ENCODE results near the gene ABLIM2. TPM values are rescaled to one million over a fixed set of nuclear protein-coding genes. Genes with fewer than 3 reads are reported as not detected.

ABLIM2 gene
- total RNA-seq, 4 donors from 2014 or later = 4.2 to 28.5 (median 8.7) TPM

DNA sequence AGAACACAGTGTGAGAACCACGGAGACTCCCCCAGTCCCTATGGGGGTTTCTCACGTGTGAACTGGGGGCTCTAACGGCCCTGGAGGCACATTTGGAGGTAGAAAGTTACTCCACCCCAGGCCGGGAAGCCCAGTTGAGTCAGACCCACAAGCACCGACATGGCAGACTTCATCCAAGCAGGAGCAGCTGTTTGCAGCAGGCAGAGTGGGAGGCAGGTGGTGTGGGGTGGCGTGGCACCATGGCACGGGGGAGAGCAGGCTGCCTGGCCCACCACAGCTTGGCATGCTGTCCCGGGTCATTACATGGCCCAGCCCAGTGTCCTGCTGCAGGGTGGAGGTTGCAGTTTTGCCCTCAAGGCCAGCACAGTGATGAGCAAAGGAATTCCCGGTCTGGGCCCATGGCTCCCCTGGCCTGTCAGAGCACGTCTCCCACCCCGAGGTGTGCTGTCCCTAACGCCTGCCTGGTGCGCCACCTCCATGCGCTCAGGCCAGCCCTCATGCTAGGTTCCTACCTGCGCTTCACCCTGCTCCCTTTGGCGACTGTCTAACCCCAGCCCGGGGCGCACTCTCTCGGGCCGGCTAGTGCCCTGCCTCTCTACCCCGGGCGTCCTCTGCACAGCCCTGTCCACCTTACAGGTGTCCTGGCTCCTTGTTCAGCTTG lies 128.4 kb downstream of the ABLIM2 start:
- peaks cover 0 to 29% (median 10%) of the 10 kb centered on the region in 4 donors for H3K36me3 ChIP-seq
- DNase-seq (ENCODE audit: extremely low spot score) = no peak

DNA sequence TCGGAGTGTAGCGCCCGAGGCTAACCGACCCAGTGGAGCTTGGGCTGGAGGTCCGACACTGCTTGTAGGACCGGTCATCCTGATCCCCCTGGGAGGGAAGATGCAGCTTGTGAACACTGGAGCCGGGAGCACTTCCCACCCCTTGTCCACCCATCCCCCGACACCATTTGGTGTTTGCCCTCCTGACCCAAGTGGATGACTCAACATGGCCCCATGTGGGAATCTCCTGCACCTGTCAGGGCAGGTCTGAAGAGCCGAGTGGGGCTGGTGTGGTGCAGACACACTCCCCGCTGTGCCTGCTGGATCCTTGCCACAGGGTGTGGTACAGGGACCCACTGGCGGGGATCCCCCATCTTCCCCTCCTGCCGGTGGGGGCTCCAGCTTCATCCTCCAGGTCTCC lies 128.9 kb downstream of the ABLIM2 start:
- WGBS = 98% methylated on average over 6 of the region's 12 CpGs
- no peak for DNase-seq (ENCODE audit: extremely low spot score)
- no peaks in the 10 kb centered on the region for H3K4me1 ChIP-seq
- H3K9me3 ChIP-seq = no peaks in the 10 kb centered on the region
- peaks cover 0 to 26% (median 10%) of the 10 kb centered on the region in 4 donors for H3K36me3 ChIP-seq
- no peaks in the 10 kb centered on the region for H3K27me3 ChIP-seq
- H3K27ac ChIP-seq (replicated peaks in 1 of 4) = no peak overlapping the region
- intact Hi-C loops (cut with DNase I) = no loop called here
- no peak overlapping the region for H3K4me3 ChIP-seq
- TF ChIP-seq EP300 (IDR thresholded peaks at IDR 0.05) = no peak
- TF ChIP-seq POLR2A (IDR thresholded peaks at IDR 0.05; ENCODE audit: low read depth) = no peak
- TF ChIP-seq, protein P1, sequence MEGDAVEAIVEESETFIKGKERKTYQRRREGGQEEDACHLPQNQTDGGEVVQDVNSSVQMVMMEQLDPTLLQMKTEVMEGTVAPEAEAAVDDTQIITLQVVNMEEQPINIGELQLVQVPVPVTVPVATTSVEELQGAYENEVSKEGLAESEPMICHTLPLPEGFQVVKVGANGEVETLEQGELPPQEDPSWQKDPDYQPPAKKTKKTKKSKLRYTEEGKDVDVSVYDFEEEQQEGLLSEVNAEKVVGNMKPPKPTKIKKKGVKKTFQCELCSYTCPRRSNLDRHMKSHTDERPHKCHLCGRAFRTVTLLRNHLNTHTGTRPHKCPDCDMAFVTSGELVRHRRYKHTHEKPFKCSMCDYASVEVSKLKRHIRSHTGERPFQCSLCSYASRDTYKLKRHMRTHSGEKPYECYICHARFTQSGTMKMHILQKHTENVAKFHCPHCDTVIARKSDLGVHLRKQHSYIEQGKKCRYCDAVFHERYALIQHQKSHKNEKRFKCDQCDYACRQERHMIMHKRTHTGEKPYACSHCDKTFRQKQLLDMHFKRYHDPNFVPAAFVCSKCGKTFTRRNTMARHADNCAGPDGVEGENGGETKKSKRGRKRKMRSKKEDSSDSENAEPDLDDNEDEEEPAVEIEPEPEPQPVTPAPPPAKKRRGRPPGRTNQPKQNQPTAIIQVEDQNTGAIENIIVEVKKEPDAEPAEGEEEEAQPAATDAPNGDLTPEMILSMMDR (IDR thresholded peaks at IDR 0.05) = no peak
- no peak for TF ChIP-seq POLR2AphosphoS5 (IDR thresholded peaks at IDR 0.05)

More for the DNA sequence above, 128.4 kb downstream of the ABLIM2 start:
- no peak overlapping the region for H3K27ac ChIP-seq (replicated peaks in 1 of 4)
- 90% methylated on average over 17 of the region's 22 CpGs for WGBS
- intact Hi-C loops (cut with DNase I) = no loop called here
- no peak for TF ChIP-seq POLR2AphosphoS5 (IDR thresholded peaks at IDR 0.05)
- no peak for TF ChIP-seq POLR2A (IDR thresholded peaks at IDR 0.05; ENCODE audit: low read depth)
- TF ChIP-seq EP300 (IDR thresholded peaks at IDR 0.05) = no peak
- TF ChIP-seq, protein P1 (IDR thresholded peaks at IDR 0.05) = no peak
- H3K9me3 ChIP-seq = no peaks in the 10 kb centered on the region
- no peaks in the 10 kb centered on the region for H3K4me1 ChIP-seq
- H3K27me3 ChIP-seq = no peaks in the 10 kb centered on the region
- no peak overlapping the region for H3K4me3 ChIP-seq

DNA sequence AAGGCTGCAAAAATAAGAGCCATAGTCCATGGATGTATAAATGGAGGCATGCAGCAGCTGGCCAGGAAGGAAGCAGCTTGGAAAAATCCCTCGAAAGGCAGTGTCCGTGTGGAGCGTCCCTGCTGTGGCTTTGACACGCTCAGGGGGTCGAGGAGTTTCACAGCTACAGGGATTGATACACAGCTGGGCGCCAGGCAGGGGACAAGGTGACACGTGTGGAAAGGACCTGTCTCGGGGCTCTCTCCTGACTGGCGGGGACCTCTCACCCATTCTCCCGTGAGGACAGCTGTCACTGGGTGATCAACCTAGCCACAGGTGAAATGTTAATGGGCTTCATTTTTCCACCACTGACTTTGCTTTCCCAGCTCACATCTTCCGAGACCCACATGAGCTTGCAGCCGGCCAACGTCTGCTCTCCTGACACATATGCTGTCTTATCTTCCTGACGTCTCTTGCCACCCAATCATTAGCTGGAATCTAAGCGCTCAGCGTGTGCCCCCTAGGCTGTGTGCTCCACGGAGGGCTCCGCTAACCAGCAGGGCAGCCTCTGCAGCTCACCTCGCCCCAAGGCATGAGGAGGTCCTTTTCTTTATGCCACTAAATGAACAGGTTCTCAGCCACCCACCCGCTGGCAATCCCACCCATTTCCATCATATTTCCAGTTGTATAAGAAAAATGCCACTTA lies 129.6 kb downstream of the ABLIM2 start:
- TF ChIP-seq, protein P1 (IDR thresholded peaks at IDR 0.05) = no peak
- TF ChIP-seq POLR2A (IDR thresholded peaks at IDR 0.05; ENCODE audit: low read depth) = no peak
- TF ChIP-seq POLR2AphosphoS5 (IDR thresholded peaks at IDR 0.05) = no peak
- TF ChIP-seq EP300 (IDR thresholded peaks at IDR 0.05) = no peak
- 81% methylated on average over 20 of the region's 20 CpGs for WGBS
- no peak for DNase-seq (ENCODE audit: extremely low spot score)
- Histone ChIP-seq H3K27me3 (no peaks in the 10 kb centered on the region), H3K27ac (replicated peaks in 1 of 4) (no peak overlapping the region), H3K4me1 (no peaks in the 10 kb centered on the region), H3K36me3 (peaks cover 0 to 26% (median 9%) of the 10 kb centered on the region in 4 donors), H3K4me3 (no peak overlapping the region), H3K9me3 (no peaks in the 10 kb centered on the region)
- intact Hi-C loops (cut with DNase I) = no loop called here

DNA sequence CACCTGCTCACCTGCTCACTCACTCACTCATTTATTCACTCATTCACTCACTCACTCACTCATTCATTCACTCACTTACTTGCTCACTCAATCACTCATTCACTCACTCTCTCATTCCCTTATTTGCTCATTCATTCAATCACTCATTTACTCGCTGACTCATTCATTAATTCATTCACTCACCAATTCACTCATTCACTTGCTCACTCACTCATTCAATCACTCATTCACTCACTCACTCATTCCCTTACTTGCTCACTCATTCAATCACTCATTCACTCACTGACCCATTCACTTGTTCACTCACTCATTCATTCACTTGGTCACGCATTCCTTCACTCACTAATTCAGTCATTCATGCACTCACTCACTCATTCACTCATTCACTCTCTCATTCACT lies 130.2 kb downstream of the ABLIM2 start:
- Histone ChIP-seq H3K27me3 (no peaks in the 10 kb centered on the region), H3K27ac (replicated peaks in 1 of 4) (no peak overlapping the region), H3K9me3 (no peaks in the 10 kb centered on the region), H3K4me3 (no peak overlapping the region), H3K4me1 (no peaks in the 10 kb centered on the region), H3K36me3 (peaks cover 0 to 22% (median 8%) of the 10 kb centered on the region in 4 donors)
- TF ChIP-seq POLR2AphosphoS5 (IDR thresholded peaks at IDR 0.05) (no peak), POLR2A (IDR thresholded peaks at IDR 0.05; ENCODE audit: low read depth) (no peak), EP300 (IDR thresholded peaks at IDR 0.05) (no peak)
- TF ChIP-seq, protein P1 (IDR thresholded peaks at IDR 0.05) = no peak
- 96% methylated on average over 2 of the region's 2 CpGs for WGBS
- intact Hi-C loops (cut with DNase I) = no loop called here
- no peak for DNase-seq (ENCODE audit: extremely low spot score)
